Lower leg skin (tissue), 4 donors: ENCODE measurements around the gene FKBP4. TPM values are rescaled to one million over a fixed set of nuclear protein-coding genes. Genes with fewer than 3 reads are reported as not detected.
A peak's percentile ranks its signal among the peaks of the same experiment; 100 is the strongest.

Source experiments
- DNase-seq, 2 donors: peaks; one replicate each; pipeline ENCODE4 v3.0.0-alpha.2; 2019; ENCODE audit warnings: low spot score in 2 of 2
- H3K4me3 ChIP-seq: fragments of 200-600 bp; sonication (generic); 2 replicates; pipeline ENCODE4 v1.5.1; 2017; ENCODE audit warnings: mild to moderate bottlenecking, low read depth; ENCODE audit not compliant: poor library complexity, severe bottlenecking
- POLR2A ChIP-seq, 2 donors: fragments of 450-650 bp; IDR thresholded peaks; one replicate each; pipeline ENCODE4 v1.6.1; 2016 to 2017; ENCODE audit warnings: antibody characterized with exemption in 2 of 2, mild to moderate bottlenecking in 1 of 2, moderate library complexity in 1 of 2
- WGBS, 2 donors: methylation state at CpG; one replicate each; pipeline ENCODE4 v1.1.5; 2018; 5-methylcytosine and 5-hydroxymethylcytosine counted together
- intact Hi-C: fragments of 100-400 bp; cut with DNase I; formaldehyde crosslinking; loops from one replicate; pipeline ENCODE4 v1.15.0; 2023; ENCODE audit warnings: low total_unique reads
- total RNA-seq, 4 donors: library from RNA; depleted of rRNA; stranded (reverse); fragments of >200 nt; gene quantifications; one replicate each; pipeline ENCODE4 v1.1.0, GENCODE V29; 2016
- TF ChIP-seq, protein P1 (sequence below), 3 donors: fragments of 450-650 bp; IDR thresholded peaks; one replicate each; pipeline ENCODE4 v1.5.1; 2016; ENCODE audit warnings: antibody characterized with exemption in 3 of 3, mild to moderate bottlenecking in 3 of 3, moderate library complexity in 2 of 3

Gene FKBP4, protein sequence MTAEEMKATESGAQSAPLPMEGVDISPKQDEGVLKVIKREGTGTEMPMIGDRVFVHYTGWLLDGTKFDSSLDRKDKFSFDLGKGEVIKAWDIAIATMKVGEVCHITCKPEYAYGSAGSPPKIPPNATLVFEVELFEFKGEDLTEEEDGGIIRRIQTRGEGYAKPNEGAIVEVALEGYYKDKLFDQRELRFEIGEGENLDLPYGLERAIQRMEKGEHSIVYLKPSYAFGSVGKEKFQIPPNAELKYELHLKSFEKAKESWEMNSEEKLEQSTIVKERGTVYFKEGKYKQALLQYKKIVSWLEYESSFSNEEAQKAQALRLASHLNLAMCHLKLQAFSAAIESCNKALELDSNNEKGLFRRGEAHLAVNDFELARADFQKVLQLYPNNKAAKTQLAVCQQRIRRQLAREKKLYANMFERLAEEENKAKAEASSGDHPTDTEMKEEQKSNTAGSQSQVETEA
- 10 to 100 TPM; 43.1 to 65.0 (median 50.2) TPM for total RNA-seq

DNA sequence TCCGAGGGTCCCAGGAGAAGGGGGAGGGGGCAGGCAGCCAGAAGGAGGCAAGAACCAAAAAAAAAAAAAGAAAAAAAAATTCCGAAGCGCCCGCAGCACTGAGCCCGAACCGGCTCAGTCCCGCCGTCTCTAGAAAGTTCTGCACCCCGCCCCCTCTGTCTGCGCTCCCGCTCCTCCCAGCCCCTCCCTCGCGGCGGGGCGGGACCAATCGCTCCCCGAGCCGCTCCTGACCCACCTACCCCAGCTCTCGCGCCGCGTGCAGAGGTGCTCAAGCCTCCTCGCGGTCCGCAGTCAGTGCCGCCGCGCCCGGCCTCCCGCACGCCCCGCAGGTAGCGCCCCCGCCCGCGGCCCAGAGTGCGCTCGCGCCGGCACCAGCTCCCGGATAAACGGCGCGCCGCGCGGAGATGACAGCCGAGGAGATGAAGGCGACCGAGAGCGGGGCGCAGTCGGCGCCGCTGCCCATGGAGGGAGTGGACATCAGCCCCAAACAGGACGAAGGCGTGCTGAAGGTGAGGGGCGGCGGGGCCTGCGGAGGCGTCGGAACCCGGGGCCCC is at the start of gene FKBP4:
FKBP4 (plus strand) TSS at position 235 of the 554 bp plus-strand sequence; CDS start at position 405, 170 bp downstream.
- intact Hi-C loops: no loop called here
- 0% methylated on average over 33 to 54 of the region's 63 CpGs for WGBS, 2 donors
- DNase-seq: peak; percentile 87 to 98
- TF ChIP-seq POLR2A (IDR thresholded peaks at IDR 0.05): peak in 1 of 2 donors; percentile 4
- TF ChIP-seq, protein P1, sequence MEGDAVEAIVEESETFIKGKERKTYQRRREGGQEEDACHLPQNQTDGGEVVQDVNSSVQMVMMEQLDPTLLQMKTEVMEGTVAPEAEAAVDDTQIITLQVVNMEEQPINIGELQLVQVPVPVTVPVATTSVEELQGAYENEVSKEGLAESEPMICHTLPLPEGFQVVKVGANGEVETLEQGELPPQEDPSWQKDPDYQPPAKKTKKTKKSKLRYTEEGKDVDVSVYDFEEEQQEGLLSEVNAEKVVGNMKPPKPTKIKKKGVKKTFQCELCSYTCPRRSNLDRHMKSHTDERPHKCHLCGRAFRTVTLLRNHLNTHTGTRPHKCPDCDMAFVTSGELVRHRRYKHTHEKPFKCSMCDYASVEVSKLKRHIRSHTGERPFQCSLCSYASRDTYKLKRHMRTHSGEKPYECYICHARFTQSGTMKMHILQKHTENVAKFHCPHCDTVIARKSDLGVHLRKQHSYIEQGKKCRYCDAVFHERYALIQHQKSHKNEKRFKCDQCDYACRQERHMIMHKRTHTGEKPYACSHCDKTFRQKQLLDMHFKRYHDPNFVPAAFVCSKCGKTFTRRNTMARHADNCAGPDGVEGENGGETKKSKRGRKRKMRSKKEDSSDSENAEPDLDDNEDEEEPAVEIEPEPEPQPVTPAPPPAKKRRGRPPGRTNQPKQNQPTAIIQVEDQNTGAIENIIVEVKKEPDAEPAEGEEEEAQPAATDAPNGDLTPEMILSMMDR (IDR thresholded peaks at IDR 0.05): no peak
- H3K4me3 ChIP-seq: peak within 1 kb of the TSS; percentile 74

DNA sequence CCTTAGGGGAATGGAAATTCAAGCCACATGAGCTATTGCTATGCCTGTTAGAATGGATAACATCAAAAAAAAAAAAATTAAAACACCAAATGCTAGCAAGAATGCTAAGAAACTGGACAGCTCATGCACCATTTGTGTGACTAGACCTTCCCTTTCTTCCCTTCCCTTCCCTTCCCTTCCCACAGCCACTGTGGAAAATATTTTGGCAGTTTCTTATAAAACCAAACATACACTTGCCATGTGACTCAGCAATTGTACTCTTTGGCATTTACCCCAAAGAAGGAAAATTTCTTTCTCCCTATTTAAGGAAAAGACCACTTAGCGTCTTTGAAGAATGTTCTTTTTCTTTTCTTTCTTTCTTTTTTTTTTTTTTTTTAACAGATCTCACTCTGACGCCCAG is 49.1 kb upstream of the FKBP4 start:
- 54 to 61% methylated on average over 2 of the region's 2 CpGs for WGBS, 2 donors
- intact Hi-C loops: no loop called here
- no peak for DNase-seq
- H3K4me3 ChIP-seq: no peak overlapping the region
- TF ChIP-seq POLR2A (IDR thresholded peaks at IDR 0.05): no peak
- TF ChIP-seq, protein P1 (IDR thresholded peaks at IDR 0.05): no peak

DNA sequence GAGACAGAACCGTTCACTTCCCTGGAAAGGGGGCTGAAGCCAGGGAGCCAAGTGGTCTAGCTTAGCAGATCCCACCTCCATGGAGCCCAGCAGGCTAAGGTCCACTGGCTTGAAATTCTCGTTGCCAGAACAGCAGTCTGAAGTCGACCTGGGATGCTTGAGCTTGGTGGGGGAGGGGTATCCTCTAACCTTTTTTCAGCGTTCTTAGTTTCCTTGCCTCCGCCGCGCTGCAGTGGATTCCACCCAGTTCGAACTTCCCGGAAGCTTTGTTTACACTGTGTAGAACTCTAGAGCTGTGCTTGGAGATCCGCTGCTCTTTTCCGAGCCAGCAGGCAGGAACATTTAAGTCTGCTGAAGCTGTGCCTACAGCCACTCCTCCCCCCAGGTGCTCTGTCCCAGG is 45.2 kb upstream of the FKBP4 start:
- WGBS, 2 donors: 61 to 62% methylated on average over 10 to 11 of the region's 11 CpGs
- TF ChIP-seq, protein P1 (IDR thresholded peaks at IDR 0.05): no peak
- no peak for TF ChIP-seq POLR2A (IDR thresholded peaks at IDR 0.05)
- no peak for DNase-seq
- no peak overlapping the region for H3K4me3 ChIP-seq
- intact Hi-C loops: no loop called here

DNA sequence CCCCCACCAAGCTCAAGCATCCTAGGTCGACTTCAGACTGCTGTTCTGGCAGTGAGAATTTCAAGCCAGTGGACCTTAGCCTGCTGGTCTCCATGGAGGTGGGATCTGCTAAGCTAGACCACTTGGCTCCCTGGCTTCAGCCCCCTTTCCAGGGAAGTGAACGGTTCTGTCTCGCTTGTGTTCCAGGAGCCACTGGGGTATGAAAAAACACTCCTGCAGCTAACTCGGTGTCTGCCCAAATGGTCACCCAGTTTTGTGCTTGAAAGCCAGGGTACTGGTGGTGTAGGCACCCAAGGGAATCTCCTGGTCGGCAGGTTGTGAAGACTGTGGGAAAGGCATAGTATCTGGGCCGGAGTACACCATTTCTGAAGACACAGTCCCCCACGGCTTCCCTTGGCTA is 44.6 kb upstream of the FKBP4 start:
- intact Hi-C loops: no loop called here
- no peak overlapping the region for H3K4me3 ChIP-seq
- TF ChIP-seq, protein P1 (IDR thresholded peaks at IDR 0.05): no peak
- no peak for TF ChIP-seq POLR2A (IDR thresholded peaks at IDR 0.05)
- WGBS, 2 donors: 59 to 62% methylated on average over 5 to 7 of the region's 7 CpGs
- DNase-seq: no peak

DNA sequence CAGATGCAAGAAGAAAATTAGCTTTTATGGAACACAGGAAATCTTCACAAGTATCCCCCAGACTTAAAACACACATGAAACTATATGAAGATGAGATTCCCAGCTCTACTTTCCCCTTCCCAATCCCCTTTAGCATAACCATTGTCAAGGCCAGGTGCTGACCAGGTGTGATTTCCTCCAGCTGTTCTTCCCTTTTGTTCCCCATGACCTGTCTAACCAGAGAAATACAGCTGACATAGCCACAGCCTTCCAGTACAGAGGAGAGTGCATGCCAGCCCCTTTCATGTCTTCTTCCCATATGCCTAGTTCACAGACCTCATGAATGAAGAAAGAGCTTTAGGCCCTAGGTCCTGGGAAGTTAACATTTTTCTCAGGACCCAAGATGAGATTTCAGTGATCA is 43.5 kb upstream of the FKBP4 start:
- H3K4me3 ChIP-seq: no peak overlapping the region
- no peak for DNase-seq
- intact Hi-C loops: no loop called here
- TF ChIP-seq POLR2A (IDR thresholded peaks at IDR 0.05): no peak
- TF ChIP-seq, protein P1 (IDR thresholded peaks at IDR 0.05): no peak
